Endothelial cell of umbilical vein (primary cell): Measurements from ENCODE around the gene ZNF138.

Experiments used
- EZH2 ChIP-seq: IDR thresholded peaks from 2 replicates; pipeline ENCODE4 v1.6.1; 2012; ENCODE audit warnings: borderline replicate concordance, low read depth, mild to moderate bottlenecking, moderate library complexity, low read length, inconsistent platforms; ENCODE audit not compliant: severe bottlenecking
- FOS ChIP-seq: IDR thresholded peaks from 2 replicates; pipeline ENCODE4 v1.6.1; 2011; ENCODE audit warnings: mild to moderate bottlenecking, low read length, moderate library complexity, borderline replicate concordance; ENCODE audit not compliant: insufficient read depth
- GATA2 ChIP-seq: IDR thresholded peaks from 2 replicates; pipeline ENCODE4 v1.7.0; 2011; ENCODE audit warnings: low read depth, mild to moderate bottlenecking, moderate library complexity, mixed read lengths, low read length; ENCODE audit not compliant: insufficient read length, insufficient read depth
- JUN ChIP-seq: IDR thresholded peaks from 2 replicates; pipeline ENCODE4 v1.6.1; 2011; ENCODE audit warnings: borderline replicate concordance, low read depth; ENCODE audit not compliant: insufficient read length, insufficient read depth
- MYC ChIP-seq: IDR thresholded peaks from one replicate; pipeline ENCODE4 v1.6.1; 2011; ENCODE audit warnings: mild to moderate bottlenecking, low read depth, low read length
- POLR2A ChIP-seq: IDR thresholded peaks from 2 replicates; pipeline ENCODE4 v1.6.1; 2012; ENCODE audit warnings: low read depth, mild to moderate bottlenecking, control low read depth, low read length
- POLR2AphosphoS5 ChIP-seq: IDR thresholded peaks from 2 replicates; pipeline ENCODE4 v1.6.1; 2012; ENCODE audit warnings: low read depth, mild to moderate bottlenecking, control low read depth, low read length, moderate library complexity; ENCODE audit not compliant: insufficient read depth
- TF ChIP-seq, protein P1 (sequence below), 2 donors: IDR thresholded peaks; 1 replicate in 1 of 2; 2 replicates in 1 of 2; pipeline ENCODE4 v1.5.1; 2011; ENCODE audit warnings: low read length in 2 of 2, mild to moderate bottlenecking in 2 of 2, moderate library complexity in 2 of 2, control low read depth in 1 of 2, inconsistent platforms in 1 of 2, low read depth in 1 of 2; ENCODE audit not compliant: insufficient read depth in 1 of 2; ENCODE audit errors: extremely low read depth in 1 of 2
- TF ChIP-seq, protein P2 (sequence below): IDR thresholded peaks from 2 replicates; pipeline ENCODE4 v1.6.1; 2011; ENCODE audit not compliant: insufficient read depth, insufficient read length

DNA sequence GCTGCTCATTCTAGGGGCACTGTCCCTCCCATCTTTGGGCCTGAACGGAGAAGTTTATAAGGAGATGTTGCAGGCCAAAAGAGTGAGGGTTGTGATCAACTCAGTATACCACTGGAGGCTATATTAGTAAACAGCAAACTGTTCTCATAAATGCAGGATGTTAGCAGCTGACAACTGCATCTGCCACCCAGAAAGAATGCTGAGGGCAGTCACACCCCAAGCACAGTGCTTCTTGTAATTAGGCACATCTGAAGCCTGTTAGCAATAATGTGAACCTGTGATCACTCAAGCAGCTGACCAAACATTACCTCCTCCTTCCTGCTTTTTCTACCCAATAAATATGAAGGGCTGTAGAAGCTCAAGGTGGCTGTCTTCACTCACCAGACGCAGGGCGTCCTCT is 38.4 kb upstream of the ZNF138 start:
- TF ChIP-seq, protein P1, sequence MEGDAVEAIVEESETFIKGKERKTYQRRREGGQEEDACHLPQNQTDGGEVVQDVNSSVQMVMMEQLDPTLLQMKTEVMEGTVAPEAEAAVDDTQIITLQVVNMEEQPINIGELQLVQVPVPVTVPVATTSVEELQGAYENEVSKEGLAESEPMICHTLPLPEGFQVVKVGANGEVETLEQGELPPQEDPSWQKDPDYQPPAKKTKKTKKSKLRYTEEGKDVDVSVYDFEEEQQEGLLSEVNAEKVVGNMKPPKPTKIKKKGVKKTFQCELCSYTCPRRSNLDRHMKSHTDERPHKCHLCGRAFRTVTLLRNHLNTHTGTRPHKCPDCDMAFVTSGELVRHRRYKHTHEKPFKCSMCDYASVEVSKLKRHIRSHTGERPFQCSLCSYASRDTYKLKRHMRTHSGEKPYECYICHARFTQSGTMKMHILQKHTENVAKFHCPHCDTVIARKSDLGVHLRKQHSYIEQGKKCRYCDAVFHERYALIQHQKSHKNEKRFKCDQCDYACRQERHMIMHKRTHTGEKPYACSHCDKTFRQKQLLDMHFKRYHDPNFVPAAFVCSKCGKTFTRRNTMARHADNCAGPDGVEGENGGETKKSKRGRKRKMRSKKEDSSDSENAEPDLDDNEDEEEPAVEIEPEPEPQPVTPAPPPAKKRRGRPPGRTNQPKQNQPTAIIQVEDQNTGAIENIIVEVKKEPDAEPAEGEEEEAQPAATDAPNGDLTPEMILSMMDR (IDR thresholded peaks at IDR 0.05; ENCODE audit: extremely low read depth in 1 of 2, insufficient read depth in 1 of 2, low read depth in 1 of 2, low read length in 2 of 2), result no peak
- no peak for TF ChIP-seq FOS
- TF ChIP-seq EZH2, result no peak
- no peak for TF ChIP-seq POLR2AphosphoS5
- TF ChIP-seq JUN, result no peak
- no peak for TF ChIP-seq POLR2A
- no peak for TF ChIP-seq MYC
- TF ChIP-seq, protein P2, sequence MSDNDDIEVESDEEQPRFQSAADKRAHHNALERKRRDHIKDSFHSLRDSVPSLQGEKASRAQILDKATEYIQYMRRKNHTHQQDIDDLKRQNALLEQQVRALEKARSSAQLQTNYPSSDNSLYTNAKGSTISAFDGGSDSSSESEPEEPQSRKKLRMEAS, result no peak
- no peak for TF ChIP-seq GATA2
